PC-9 (cell line): Measurements from ENCODE around the gene RHOT1. TPM values are rescaled to one million over a fixed set of nuclear protein-coding genes. Genes with fewer than 3 reads are reported as not detected.
"Not testable (repeated sequence)": the region's sequence is repeated elsewhere in the genome, so short reads cannot be mapped to it uniquely, and the experiment has no call there.

Experiments used
- BruUV-seq: library from RNA; stranded (reverse); fragments of 400-500 nt; replicated peaks from 2 replicates; lab custom pipeline; 2021; lab: Mats Ljungman, UMichigan
- CTCF ChIA-PET: fragments of 300-600 bp; sonication (Branson Sonifier 250); formaldehyde crosslinking; loops from one replicate; lab custom pipeline; 2022; ENCODE audit warnings: antibody characterized with exemption; lab: Charles Lee
- POLR2A ChIA-PET: fragments of 300-600 bp; sonication (Branson Sonifier 250); formaldehyde crosslinking; loops from one replicate; lab custom pipeline; 2022; ENCODE audit warnings: antibody characterized with exemption; ENCODE audit not compliant: unreplicated experiment; lab: Charles Lee
- DNase-seq, 2 experiments: peaks; one replicate each; pipeline versions ENCODE4 v3.0.0 to v3.0.0-alpha.2; 2015 to 2022; ENCODE audit warnings: mixed read lengths in 1 of 2
- H2AFZ ChIP-seq: fragments of 200-600 bp; sonication (generic); 2 replicates; pipeline ENCODE4 v1.8.1; 2017; ENCODE audit warnings: antibody characterized with exemption
- H3F3A ChIP-seq: fragments of 200-600 bp; sonication (generic); 2 replicates; pipeline ENCODE4 v1.8.1; 2017; ENCODE audit warnings: antibody characterized with exemption, mild to moderate bottlenecking, low read depth; ENCODE audit not compliant: insufficient read depth
- H3K27ac ChIP-seq: fragments of 200-600 bp; sonication (generic); 2 replicates; pipeline ENCODE4 v1.6.1; 2016; ENCODE audit warnings: mixed run types
- H3K27me3 ChIP-seq: fragments of 200-600 bp; sonication (generic); 2 replicates; pipeline ENCODE4 v1.6.1; 2016; ENCODE audit warnings: low read depth, mixed run types; ENCODE audit not compliant: insufficient read depth
- H3K36me3 ChIP-seq: fragments of 200-600 bp; sonication (generic); 2 replicates; pipeline ENCODE4 v1.6.1; 2016; ENCODE audit warnings: low read depth, mixed run types
- H3K4me1 ChIP-seq: fragments of 200-600 bp; sonication (generic); replicated peaks from 2 replicates; pipeline ENCODE4 v1.6.1; 2016; ENCODE audit warnings: mixed run types; ENCODE audit not compliant: insufficient read depth
- H3K4me2 ChIP-seq: fragments of 200-600 bp; sonication (generic); 2 replicates; pipeline ENCODE4 v1.6.1; 2017; ENCODE audit warnings: mixed run types
- H3K4me3 ChIP-seq: fragments of 200-600 bp; sonication (generic); 2 replicates; pipeline ENCODE4 v1.6.1; 2016; ENCODE audit warnings: mixed run types
- H3K79me2 ChIP-seq: fragments of 200-600 bp; sonication (generic); 2 replicates; pipeline ENCODE4 v1.6.1; 2017; ENCODE audit warnings: low read depth, mixed run types
- H3K9me2 ChIP-seq: fragments of 200-600 bp; sonication (generic); 2 replicates; pipeline ENCODE4 v1.8.1; 2017; ENCODE audit warnings: mild to moderate bottlenecking; ENCODE audit not compliant: insufficient read depth
- H3K9me3 ChIP-seq: fragments of 200-600 bp; sonication (generic); 2 replicates; pipeline ENCODE4 v1.8.1; 2016; ENCODE audit warnings: low read depth; ENCODE audit not compliant: insufficient read depth
- H4K20me1 ChIP-seq: fragments of 200-600 bp; sonication (generic); 2 replicates; pipeline ENCODE4 v1.8.1; 2017; ENCODE audit not compliant: insufficient read depth
- EZH2 ChIP-seq: fragments of 200-600 bp; sonication (generic); IDR thresholded peaks from 2 replicates; pipeline ENCODE4 v1.8.0; 2017; ENCODE audit warnings: antibody characterized with exemption, low read depth
- intact Hi-C: fragments of 100-400 bp; cut with micrococcal nuclease; formaldehyde crosslinking; loops from one replicate; pipeline ENCODE4 v1.10.0; 2022; ENCODE audit not compliant: unreplicated experiment
- total RNA-seq: library from RNA; stranded (reverse); gene quantifications from 2 replicates; pipeline ENCODE4 v1.2.3, GENCODE V29; 2021
- TF ChIP-seq, protein P1 (sequence below): fragments of 200-600 bp; sonication (generic); conservative IDR thresholded peaks from 2 replicates; pipeline ENCODE4 v1.6.1; 2017; ENCODE audit warnings: mixed run types, antibody characterized with exemption, mild to moderate bottlenecking, moderate library complexity

RHOT1 gene
- total RNA-seq, 1 experiment from 2014 or later: 28.3 TPM

DNA sequence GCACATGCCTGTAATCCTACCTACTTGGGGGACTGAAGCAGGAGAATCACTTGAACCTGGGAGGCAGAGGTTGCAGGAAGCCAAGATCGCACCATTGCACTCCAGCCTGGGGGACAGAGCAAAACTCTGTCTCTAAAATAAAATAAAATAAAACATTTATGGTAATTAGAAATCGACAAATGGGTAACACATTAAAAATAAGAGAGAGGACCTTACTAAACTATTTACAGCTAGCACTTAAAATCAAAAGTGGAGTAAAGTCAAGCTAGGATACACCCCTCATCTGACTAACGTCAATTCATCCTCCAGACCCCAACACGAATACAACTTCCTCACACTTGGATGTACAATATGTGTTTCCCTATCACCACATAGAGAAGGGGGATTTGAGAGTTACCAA lies 27.8 kb upstream of the RHOT1 start:
- Histone ChIP-seq H3K9me3 (no peaks in the 10 kb centered on the region), H3K36me3 (no peaks in the 10 kb centered on the region), H3K4me1 (no peaks in the 10 kb centered on the region), H2AFZ (no peak overlapping the region), H3K27ac (no peak overlapping the region), H3F3A (no peaks in the 10 kb centered on the region), H3K27me3 (no peaks in the 10 kb centered on the region; the same call in 1 of the 2 replicates), H4K20me1 (no peaks in the 10 kb centered on the region), H3K79me2 (no peaks in the 10 kb centered on the region), H3K9me2 (no peaks in the 10 kb centered on the region), H3K4me3 (no peak overlapping the region), H3K4me2 (no peak overlapping the region)
- no TSS peak for BruUV-seq
- intact Hi-C loops: no loop called here
- TF ChIP-seq, protein P1, sequence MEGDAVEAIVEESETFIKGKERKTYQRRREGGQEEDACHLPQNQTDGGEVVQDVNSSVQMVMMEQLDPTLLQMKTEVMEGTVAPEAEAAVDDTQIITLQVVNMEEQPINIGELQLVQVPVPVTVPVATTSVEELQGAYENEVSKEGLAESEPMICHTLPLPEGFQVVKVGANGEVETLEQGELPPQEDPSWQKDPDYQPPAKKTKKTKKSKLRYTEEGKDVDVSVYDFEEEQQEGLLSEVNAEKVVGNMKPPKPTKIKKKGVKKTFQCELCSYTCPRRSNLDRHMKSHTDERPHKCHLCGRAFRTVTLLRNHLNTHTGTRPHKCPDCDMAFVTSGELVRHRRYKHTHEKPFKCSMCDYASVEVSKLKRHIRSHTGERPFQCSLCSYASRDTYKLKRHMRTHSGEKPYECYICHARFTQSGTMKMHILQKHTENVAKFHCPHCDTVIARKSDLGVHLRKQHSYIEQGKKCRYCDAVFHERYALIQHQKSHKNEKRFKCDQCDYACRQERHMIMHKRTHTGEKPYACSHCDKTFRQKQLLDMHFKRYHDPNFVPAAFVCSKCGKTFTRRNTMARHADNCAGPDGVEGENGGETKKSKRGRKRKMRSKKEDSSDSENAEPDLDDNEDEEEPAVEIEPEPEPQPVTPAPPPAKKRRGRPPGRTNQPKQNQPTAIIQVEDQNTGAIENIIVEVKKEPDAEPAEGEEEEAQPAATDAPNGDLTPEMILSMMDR: no peak
- no peak for TF ChIP-seq EZH2
- DNase-seq: no peak
- ChIA-PET CTCF (no interaction called here), POLR2A (no interaction called here)

DNA sequence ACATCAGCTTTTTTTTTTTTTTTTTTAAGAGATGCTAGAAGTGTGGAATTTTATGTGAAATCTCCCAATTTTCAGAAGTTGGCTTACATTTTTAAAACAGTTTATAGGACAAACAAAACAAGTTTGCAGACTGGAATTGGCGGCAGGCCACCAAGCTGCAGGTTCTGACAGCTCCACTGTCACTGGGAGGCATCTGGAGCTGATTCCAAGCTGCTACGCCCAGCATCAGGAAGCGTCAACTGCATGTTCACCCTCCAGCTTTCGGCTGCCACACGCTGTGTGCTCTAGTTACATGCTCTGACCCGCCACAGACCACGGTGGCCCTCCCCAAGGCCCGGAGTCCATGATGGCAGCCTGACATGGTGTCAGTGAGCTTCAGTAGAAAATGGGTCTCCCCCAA lies 26.8 kb upstream of the RHOT1 start:
- H3K9me2 ChIP-seq, H3K36me3 ChIP-seq, H3K4me3 ChIP-seq, POLR2A ChIA-PET, CTCF ChIA-PET, H3K27me3 ChIP-seq, intact Hi-C loops, BruUV-seq, H3K4me2 ChIP-seq, H4K20me1 ChIP-seq, H3K4me1 ChIP-seq, H3K79me2 ChIP-seq, DNase-seq, H3K27ac ChIP-seq, H3K9me3 ChIP-seq, H2AFZ ChIP-seq, H3F3A ChIP-seq: not testable (repeated sequence)

DNA sequence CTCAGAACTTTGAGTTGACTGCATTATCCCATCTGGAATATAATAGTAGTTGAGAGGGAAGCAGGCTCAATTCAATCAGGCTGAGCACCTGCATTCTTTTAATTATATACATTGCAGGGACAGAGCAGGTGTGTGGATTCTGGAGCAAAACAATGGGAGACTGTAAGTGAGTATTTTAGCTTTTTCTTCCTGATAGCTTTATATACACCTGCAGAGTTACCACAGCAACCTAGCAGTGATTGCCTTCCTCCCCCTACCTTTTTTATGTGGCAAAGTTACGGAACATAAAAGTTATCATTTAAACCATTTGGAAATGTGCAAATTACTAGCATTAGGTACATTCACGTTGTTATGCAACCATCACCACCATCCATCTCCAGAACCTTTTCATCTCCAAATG lies 25.4 kb upstream of the RHOT1 start:
- H3K36me3 ChIP-seq: no peaks in the 10 kb centered on the region
- H3F3A ChIP-seq: no peaks in the 10 kb centered on the region
- POLR2A ChIA-PET: no interaction called here
- intact Hi-C loops: no loop called here
- H3K27me3 ChIP-seq: no peaks in the 10 kb centered on the region; the same call in 1 of the 2 replicates
- H3K4me3 ChIP-seq: no peak overlapping the region
- no peaks in the 10 kb centered on the region for H3K79me2 ChIP-seq
- H4K20me1 ChIP-seq: no peaks in the 10 kb centered on the region
- no peaks in the 10 kb centered on the region for H3K9me2 ChIP-seq
- BruUV-seq: no TSS peak
- no peak overlapping the region for H2AFZ ChIP-seq
- DNase-seq: no peak
- H3K4me1 ChIP-seq: no peaks in the 10 kb centered on the region
- CTCF ChIA-PET: no interaction called here
- H3K4me2 ChIP-seq: no peak overlapping the region
- no peaks in the 10 kb centered on the region for H3K9me3 ChIP-seq
- no peak overlapping the region for H3K27ac ChIP-seq
- no peak for TF ChIP-seq EZH2
- TF ChIP-seq, protein P1: no peak

DNA sequence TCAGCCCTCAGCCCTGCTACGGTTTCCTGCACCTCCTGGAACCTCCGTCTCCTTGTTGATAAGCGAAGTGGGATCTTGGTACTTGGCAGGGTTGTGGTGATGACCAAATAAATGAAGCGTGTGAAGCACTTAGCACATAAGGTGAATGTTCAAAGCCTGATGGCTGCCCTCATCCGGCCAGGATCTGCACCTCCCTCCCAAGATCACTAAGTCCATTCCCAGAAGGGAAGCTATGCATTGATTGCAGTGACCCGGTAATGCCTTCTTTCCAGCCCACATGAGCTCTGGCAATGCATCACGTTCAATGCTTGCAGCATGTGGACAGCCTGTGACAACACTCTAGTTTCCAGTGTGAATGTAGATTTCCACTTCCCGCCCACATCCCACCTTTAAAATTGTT lies 24.9 kb upstream of the RHOT1 start:
- no peaks in the 10 kb centered on the region for H3K4me1 ChIP-seq
- TF ChIP-seq, protein P1: no peak
- TF ChIP-seq EZH2: no peak
- H3K27ac ChIP-seq: no peak overlapping the region
- no peaks in the 10 kb centered on the region for H4K20me1 ChIP-seq
- no peak overlapping the region for H3K4me2 ChIP-seq
- no peaks in the 10 kb centered on the region for H3F3A ChIP-seq
- H3K9me2 ChIP-seq: no peaks in the 10 kb centered on the region
- no peaks in the 10 kb centered on the region for H3K79me2 ChIP-seq
- ChIA-PET CTCF (no interaction called here), POLR2A (no interaction called here)
- H3K27me3 ChIP-seq: no peaks in the 10 kb centered on the region; the same call in 1 of the 2 replicates
- BruUV-seq: no TSS peak
- no peak overlapping the region for H2AFZ ChIP-seq
- H3K4me3 ChIP-seq: no peak overlapping the region
- DNase-seq: no peak
- no peaks in the 10 kb centered on the region for H3K9me3 ChIP-seq
- H3K36me3 ChIP-seq: no peaks in the 10 kb centered on the region
- intact Hi-C loops: no loop called here

DNA sequence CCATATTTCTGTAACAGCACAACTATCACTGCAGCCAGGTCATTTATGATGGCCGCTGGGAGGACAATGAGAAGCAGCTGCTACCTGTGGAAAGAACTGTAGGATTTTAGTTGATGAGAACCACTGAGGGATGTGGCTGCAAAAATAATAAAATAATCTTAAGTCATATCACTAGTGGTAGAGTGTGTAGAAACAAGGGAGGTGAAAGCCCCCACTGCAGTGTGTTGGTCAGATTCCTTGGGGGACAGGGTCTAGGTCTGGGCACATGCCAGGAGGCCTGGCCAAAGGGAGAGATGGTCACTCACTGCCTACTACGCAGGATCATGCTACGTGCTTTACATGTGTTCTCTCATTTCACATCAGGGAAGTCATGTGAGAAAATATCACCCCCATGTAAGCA lies 24.2 kb upstream of the RHOT1 start:
- CTCF ChIA-PET, intact Hi-C loops, H3K4me3 ChIP-seq, H3K9me2 ChIP-seq, DNase-seq, H3K36me3 ChIP-seq, POLR2A ChIA-PET, H2AFZ ChIP-seq, H4K20me1 ChIP-seq, H3K79me2 ChIP-seq, BruUV-seq, H3K27me3 ChIP-seq, H3K4me2 ChIP-seq, H3K4me1 ChIP-seq, H3K27ac ChIP-seq, H3K9me3 ChIP-seq, H3F3A ChIP-seq: not testable (repeated sequence)
